ENCODE data around the gene CYTH2.
A peak's percentile ranks its signal among the peaks of the same experiment; 100 is the strongest.

Gene CYTH2

DNA sequence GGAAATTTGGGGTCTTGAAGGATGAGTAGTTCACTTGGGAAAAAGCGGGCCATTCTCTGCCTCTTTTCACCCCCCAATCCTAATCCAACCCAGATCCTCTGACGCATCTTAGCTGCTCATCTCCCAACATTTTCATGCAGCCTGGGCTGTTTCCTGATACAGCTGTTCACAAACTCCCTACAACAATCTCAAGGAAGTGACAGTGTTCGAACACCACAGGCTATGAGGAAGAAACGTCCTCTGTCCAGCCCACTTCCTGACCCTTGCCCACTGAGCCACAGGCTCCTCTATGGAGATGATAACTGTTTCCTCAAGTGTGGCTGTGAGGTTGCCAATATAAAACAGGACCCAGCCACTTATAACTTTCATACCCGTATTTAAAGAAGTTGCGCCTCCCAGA, 26.2 kb downstream of the CYTH2 start:
- DNase-seq (ENCODE audit: low spot score), result no peak

DNA sequence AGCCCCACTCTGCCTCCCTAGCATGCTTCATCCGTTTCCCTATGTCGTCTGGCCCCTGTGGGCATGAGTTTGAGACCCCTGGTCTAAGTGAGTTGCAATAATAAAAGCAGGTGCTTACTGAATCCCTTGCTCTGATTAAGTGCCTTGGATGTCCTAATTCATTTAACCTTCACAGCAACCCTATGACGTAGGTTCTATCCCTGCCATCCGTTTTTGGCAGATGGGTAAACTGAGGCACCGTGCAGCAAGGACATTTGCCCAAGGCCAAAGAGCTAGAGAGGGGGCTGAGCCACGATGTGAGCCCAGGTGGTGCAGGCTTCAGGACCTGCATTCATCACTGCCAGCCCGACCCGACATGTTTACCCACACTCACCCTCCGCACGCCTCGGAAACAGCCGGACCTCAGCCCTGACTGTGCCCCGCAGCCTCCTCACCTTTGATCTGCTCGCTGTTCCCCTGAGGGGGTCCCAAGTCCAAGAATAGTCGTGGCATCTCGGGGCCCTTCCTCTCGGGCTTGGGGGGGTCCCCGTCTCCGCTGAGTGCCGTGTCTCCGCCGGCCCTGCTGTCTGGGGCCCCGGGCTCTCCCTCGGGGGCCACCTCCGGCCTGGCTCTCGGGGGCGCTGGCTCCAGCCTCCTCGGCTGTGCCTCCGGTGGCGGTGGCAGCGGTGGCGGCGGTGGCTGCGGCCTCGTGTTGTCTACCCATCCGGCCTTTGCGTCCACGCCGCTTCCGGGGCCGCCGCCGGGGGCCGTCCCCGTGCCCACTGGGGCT, 28.0 kb downstream of the CYTH2 start:
- DNase-seq (ENCODE audit: low spot score), result no peak

DNA sequence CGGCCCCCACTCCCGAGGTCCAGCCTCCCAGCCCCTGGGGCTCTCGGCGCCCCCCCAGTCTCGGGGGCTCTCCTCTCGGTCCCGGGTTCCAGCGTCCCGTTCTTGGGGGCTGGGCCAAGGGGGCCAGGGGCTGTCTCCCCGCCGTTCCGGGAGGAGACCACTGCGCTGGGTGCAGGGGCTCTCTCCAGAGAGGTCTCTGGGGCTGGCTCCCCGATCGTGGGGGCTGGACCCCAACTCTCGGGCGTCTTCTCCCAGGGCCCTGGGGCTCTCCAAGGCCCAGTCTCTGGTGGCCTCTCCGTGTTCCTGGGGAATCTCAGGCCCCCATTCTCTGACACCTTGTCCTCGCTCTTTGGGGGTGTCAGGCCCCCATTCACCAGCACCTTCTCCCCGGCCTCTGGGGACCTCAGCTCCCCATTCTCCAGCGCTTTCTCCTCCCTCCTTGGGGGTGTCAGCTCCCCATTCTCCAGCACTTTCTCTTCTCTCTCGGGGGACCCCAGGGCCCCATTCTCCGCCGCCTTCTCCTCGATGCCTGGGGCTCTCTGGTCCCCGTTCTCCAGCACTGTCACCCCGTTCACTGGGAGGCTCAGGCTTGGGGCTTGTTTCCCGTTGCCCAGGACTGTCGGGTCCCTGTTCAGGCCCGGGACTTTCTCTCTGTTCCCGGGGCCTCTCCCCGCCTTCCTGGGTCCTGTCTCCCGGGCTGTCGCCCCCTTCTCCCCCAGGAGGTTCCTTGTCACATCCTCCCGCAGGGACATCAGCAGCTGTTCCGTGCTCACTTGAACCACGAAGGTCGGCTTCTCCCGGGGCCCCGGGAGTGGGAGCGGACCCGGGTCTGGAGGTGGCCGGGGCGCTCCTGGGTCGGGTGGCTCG, 28.8 kb downstream of the CYTH2 start:
- no peak for DNase-seq (ENCODE audit: low spot score)

DNA sequence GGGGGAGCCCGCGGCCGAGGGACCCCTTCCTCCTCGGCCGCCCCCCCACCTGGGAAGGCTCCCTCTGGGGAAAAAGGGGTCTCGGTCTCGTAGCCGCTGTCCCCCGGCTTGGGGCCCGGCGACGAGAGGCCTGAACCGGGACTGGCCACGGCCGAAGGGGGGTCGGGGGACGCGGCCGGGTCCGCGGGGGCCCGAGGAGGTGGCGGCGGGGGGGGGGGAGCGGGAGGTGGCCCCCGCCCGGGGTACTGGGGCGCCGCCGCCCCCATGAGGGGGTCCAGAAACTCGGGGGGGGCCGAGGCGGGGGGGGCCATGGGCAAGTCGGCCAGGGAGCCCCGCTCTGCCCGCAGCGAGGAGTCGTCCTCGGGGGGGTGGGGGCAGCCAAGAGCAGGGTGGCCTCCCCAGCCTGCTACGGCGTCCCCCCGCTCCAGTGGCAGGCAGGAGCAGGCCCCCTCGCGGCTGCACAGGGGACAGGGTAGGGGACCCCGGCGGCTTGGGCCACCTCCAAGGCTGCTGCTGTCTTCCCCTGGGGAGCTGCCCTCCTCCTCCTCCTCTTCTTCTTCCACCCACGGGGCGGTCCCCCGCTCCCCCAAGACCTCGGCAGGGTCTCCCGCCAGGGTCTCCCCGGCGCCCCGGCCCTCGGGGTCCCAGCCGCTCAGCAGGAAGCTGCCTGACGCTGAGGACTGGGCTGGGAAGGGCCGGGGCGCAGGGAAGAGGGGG, 29.6 kb downstream of the CYTH2 start:
- DNase-seq (ENCODE audit: low spot score), result no peak

DNA sequence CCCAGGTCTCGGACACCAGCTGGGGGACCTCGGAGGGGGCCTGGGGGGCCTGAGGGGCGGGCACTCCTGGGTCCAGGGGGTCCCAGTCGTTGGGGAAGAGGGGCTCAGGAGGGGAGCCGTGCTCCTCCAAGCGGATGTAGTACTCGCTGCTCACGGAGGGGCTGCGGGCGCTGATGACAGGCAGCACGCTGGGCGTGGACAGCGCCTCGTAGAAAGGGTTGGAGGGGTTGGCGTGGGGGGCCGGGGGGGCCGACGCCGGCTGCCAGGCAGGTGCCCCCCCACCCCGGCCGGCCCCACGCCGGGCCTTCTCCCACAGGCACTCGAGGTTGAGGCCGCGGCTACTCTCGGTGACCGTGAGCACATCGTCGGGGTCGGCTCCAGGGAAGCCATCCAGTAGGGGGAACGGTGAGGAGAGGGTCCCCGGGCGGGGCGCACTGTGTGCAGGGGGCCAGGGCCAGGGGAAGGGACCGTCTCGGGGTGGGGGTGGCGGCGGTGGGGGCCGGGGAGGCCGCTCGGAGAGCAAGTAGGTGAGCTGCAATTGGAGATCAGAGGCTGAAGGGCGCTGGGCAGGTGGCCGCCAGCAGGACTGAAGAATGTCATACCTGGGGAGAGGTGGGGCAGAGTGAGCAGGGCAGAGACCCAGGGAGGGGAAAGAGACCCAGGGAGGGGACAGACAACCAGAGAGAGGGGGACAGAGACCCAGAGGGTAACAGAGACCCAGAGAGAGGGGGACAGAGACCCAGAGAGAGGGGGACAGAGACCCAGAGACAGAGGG, 30.3 kb downstream of the CYTH2 start:
- DNase-seq (ENCODE audit: low spot score), result no peak

DNA sequence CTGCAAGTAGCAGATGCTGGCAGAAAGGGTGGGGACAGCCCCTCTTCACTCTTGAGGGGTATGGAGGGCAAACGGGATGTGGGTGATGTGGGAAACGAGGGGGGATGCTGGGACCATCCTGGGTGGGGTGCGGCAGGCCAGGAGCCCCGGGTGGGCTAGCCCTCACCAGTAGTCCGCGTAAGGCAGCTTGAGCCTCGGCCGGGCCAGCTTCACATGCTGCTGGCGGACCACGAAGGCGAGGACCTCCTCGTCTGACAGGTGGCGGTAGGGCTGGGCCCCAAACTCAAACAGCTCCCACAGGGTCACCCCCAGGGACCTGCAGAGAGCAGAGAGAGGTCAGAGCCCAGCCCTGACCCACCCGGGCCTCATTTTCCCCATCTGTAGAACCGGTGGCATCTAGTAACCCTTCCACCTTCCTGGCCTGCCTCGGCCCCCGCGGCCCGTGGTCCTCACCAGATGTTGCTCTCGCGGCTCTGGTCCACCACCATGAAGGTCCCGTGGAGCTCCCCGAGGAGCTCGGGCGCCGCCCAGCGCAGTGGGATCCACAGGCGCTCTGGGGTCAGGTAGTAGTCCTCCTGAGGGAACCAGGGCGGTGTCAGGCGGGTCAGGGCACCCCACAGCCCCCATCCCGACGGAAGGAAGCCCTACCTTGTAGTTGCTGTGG, 31.8 kb downstream of the CYTH2 start:
- DNase-seq (ENCODE audit: low spot score), result no peak

DNA sequence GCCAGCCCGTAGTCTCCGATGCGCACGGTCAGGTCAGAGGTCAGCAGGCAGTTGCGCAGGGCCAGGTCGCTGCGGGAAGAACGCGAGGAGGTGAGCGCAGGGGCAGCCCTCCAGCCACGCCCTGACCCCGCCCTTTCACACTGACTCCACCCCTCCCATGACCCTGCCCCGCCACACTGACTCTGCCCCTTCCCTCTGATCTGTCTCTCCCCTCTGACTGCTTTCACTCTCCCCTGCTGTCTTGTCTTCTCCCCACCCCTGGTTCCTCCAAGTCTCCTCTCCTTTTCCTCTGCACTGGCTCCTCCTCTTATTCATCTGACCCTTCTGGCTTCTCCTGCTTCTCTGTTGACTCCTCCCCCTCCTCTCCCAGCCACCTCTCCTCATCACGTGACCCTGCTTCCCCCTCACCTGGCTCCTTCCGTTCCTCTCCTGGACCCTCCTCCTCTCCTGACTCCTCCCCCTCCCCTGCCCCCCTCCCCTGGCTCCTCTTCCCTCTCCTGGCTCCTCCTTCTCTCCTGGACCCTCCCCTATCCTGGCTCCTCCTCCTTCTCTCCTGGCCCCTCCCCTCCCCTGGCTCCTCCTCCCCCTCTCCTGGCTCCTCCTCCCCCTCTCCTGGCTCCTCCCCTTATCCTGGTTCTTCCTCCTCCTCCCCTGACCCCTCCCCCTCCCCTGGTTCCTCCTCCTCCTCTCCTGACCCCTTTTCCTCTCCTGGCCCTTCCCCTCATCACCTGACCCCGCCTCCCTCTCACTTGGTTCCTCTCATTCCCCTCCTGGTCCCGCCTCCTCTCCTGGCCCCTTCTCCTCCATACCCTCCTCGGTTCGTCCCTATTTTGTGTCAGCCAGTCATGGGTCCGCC, 32.6 kb downstream of the CYTH2 start:
- peak; percentile 87 for DNase-seq (ENCODE audit: low spot score)

DNA sequence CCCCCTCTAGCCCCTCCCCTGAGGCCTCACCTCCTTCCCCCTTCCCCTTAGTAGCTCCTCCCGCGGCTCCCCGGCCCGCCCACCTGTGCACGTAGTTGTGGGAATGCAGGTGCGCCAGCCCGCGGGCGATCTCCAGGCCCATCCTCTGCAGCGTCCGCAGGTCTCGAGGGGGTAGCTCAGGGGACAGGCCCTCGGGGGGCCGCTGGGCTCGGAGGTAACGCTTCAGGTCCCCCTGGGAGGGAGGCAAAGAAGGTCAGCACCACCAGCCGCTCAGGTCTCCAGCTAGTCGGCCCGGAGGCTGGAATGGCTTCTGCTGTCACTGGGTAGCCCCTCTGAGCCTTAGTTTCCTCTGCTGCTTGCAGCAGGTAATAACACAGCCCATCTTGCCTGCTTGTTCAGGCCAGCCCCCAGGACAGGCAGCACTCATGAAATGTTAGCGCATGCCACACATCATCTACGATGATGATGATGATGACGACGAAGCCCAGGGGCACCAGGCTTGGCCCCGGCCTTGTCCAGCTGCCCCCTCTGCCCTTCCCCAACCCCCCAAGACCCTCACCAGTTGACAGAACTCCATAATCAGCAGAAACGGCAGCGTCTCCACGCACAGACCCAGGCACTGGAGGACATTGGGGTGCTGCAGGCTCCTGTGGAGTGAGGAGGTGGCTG, 33.3 kb downstream of the CYTH2 start:
- DNase-seq (ENCODE audit: low spot score), result no peak

DNA sequence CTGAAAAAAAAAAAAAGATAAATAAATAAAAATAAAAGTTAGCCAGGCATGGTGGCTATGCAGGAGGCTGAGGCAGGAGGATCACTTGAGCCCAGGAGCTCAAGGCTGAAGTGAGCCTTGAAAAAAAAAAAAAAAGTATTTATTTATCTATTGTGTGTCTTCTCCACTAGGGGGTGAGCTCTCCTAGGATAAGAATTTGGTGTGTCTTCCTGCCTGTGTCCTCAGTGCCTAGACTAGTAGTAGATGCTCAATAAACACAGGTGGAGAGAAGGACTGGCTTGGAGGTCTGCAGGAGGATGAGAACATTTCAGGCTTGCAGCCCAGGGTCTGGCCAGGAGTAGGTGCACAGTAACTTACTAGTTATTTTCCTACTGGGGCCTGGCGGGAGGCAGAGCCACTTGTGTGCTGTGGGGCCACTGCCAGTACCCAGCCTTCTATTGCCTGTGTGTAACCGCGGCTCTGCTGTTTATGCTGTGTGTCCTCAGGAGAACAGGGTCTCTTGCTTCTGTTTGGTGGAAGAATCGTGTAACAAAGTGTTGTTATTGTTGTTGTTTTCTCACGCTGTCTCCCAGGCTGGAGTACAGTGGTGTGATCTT, 37.1 kb downstream of the CYTH2 start:
- DNase-seq (ENCODE audit: low spot score), result peak; percentile 70

DNA sequence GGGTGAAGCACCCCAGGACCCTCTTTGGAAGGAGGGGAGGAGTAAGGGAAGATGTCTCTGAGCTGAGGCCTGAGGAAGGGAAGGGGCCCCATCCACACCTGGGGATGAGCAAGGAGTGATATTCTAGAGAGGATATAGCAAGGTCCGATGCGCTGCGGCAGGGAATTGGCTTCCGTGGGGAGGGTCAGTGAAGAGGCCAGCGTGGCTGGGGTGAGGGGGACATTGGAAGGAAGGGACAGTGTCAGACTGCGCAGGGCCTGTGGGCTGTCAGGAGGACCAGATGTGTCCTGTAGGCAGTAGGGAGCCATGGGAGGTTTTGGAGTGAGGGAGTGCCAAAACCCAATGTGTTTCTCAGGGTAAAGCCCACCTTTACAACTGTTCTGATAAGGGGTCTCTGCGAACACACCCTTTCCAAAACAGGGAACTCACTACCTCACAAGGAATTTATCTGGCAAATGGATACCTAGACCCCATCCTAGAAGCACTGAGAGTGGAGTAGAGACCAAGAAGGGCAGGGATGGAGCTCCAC, 38.8 kb downstream of the CYTH2 start:
- DNase-seq (ENCODE audit: low spot score), result no peak

DNA sequence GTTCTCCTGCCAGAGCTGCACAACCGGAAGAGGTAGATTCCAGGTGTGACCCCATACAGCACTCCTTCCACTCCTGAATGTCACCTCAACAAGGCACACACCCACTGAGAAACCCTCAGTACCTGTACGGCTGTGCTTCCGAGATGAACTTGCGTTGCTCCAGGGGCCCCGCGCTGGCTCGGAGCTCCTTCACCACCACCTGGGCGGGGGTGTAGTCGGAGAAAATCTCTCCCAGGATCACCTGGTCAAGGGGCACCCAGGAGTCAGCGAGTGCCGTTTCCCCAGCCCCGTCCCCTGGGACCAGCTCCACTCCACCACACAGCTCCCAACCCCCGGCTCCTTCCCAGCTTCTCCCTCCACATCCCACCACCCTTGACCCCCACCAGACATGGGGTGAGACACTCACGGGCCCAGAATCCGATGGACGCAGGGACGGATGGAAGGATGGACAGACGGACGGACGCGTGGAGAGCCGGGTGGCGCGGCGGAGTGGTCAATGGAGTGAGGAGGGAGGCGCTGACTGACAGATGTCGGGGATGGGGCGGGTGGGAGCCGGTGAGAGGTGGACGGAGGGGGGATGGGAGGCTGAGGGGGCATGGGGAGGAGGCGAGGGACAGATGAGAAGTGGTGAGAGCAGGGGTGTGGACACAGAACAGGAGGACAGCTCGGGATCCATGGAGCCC, 39.7 kb downstream of the CYTH2 start:
- no peak for DNase-seq (ENCODE audit: low spot score)

DNA sequence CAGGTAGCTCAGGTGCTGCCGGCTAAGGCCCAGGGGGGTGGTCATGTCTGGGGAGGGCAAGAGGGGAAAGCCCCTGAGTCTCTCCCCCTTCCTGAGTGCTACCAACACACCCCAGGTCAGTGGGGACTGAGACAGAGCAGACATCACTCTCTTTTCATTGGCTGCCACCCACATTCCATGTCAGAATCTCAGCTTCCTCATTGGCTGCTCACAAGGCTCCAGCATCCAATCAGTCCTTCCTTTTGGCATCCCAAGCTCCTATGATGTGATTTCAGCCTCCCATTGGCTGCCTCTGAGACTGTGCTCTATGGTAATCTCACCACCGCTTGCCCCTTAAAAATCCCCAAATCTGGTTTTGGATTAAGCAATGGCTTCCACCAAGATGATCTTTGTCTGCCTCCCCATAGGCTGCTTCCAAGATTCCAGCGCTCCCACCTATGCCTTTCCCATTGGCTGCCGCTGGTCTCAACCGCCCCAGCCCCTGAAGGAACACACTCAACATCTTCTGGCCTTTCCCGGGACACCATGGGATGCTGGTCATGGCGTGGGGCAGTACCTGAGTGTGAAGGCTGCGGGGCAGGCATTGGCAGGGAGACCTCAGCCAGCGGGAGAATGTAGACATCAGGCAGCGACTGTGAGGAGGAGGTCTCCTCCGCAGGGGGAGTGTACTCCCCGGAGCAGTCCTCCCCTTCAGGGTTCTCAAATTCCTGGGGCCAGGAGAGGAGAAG, 40.5 kb downstream of the CYTH2 start:
- DNase-seq (ENCODE audit: low spot score), result peak; percentile 15

DNA sequence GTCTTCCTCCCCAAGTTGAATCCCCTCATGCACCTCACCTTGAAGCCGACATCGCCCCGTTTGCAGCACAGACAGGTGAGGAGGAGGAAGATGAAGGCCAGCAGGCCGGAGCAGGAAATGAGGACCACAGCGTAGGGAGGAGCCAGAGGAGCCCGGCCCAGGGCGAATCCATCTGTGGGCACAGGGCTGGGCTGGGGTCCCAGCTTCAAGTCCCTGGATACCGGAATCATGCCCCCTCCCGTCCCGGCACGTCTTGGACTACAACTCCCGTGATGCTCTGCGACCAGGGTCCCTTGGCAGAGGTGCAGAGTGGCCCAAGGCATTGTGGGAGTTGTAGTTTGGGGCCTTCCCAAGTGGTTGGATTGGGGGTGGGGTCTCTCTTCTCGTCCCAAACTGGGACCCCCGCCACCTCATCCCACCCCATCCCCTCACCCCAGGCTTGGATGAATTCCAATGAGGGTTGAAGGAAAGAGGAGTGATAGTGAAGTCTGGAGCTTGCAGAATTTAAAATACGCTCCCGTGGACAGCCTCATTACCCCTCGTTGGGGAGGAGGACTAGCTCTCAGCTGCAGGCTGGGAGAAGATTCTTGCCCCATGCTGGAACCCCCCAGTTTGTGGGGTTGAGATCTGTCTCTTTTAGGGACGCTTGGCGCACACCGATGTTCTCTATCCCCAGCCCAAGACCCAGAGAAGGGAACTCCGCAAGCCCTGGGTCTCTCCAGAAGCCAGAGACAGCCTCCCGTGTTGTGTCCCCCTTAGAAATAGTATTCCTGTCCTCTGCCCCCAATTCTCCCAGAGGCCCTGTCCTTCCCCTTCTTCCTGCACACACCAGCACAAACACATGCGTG, 41.5 kb downstream of the CYTH2 start:
- peak; percentile 50 for DNase-seq (ENCODE audit: low spot score)

DNA sequence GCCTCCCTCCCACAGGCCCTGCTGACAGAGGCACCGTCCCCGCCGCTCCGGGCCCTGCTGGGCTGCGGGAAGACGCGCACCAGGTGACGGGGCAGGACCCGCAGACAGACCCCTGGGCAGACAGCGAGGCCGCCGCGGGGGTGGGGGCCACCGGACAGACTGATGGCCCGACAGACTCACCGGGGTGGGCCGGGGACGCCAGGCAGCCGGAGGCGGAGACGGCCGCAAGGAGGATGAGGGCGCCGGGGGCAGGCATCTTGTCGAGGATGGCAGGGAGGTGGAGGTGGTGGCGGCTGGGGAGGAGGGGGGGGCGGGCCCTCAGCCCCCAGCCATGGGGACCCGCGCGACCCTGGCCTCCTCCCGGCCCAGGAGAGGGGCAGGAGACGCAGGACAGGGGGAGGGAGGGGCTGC, 42.2 kb downstream of the CYTH2 start:
- DNase-seq (ENCODE audit: low spot score), result no peak

DNA sequence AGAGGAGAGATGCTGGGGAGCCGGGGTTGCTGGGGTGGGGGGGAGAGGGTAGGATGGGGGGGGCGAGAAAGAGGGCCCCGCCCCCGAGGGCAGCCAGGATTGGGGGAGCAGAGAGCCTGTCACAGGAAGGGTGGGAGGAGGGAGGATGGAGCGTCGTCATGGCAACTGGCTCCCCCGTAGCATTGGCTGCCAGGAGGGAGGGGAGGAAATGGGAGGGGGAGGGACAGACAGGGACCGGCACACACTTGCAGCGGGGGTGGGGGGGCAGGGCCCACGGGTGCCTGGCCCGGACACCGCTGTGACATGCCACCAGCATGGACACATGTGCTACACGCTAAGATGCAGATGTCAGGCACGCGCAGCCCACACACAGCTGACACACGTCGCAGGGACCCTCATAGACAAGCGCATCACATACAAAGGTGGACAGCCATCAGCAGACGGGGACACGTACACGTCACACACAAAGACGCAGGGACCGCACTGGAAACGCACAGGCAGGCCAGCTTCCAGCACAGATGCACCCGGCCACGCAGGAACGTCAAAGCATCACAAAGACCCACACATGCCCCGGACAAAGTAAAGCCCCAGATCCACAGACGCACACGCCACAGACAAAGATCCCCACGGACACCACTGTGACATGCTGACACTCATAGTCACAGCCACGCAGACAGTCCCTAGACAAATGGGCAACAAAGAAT, 42.8 kb downstream of the CYTH2 start, which contains the start of gene LMTK3:
LMTK3 (minus strand) TSS at position 36 of the 704 bp plus-strand sequence. CDS start 259 bp downstream, outside the sequence.
- DNase-seq (ENCODE audit: low spot score), result no peak
